Vagina (tissue), 2 donors: ENCODE measurements around the gene KCTD13.

Source experiments
- CTCF ChIP-seq, 3 experiments: fragments of 450-650 bp in 2 of 3; fragments of 200-600 bp in 1 of 3; sonication (generic) in 1 of 3; IDR thresholded peaks; one replicate each; pipeline ENCODE4 v1.5.1; 2017 to 2019; ENCODE audit warnings: antibody characterized with exemption in 3 of 3, mild to moderate bottlenecking in 2 of 3, moderate library complexity in 2 of 3
- POLR2A ChIP-seq, 2 donors: fragments of 450-650 bp; IDR thresholded peaks; one replicate each; pipeline ENCODE4 v1.6.1; 2017; ENCODE audit warnings: antibody characterized with exemption in 2 of 2, mild to moderate bottlenecking in 2 of 2, moderate library complexity in 2 of 2

DNA sequence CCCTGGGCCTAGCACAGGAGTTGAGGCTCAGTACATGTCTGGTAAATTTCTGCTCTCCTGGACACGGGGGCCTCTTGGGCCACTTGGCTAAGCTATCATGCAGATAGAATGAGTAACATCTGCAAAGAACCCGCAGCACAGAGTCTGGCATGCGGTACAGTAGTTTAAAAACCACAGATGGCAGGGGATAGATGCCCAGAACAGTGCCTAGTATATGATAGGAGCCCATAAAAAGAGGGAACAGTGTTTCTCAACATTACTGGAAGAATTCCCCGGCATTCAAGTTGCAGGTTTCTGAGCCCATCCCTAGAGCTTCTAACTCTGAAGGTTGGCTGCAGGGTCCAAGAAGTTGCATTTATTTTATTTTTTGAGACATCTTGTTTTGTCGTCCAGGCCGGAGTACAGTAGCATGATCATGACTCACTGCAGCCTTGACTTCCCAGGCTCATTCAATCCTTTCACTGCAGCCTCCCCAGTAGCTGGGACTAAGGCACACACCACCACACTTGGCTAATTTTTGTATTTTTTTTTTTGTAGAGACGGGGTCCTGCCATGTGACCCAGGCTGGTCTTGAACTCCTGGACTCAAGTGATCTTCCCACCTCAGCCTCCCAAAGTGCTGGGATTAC is 68.8 kb downstream of the KCTD13 start:
- no peak for TF ChIP-seq CTCF (IDR thresholded peaks at IDR 0.05)
- no peak for TF ChIP-seq POLR2A (IDR thresholded peaks at IDR 0.05)
